ENCODE results near the gene PHGDH.

GRCh38 chr1:119768778-119769177 is 57.0 kb downstream of the PHGDH start, which contains the start of gene HMGCS2:
- TF ChIP-seq CTCF (IDR thresholded peaks at IDR 0.05 in 4 of 5, conservative IDR thresholded peaks at IDR 0.05 in 1 of 5): no peak
- TF ChIP-seq POLR2A (IDR thresholded peaks at IDR 0.05): no peak

Measured in gastrocnemius medialis (tissue), 4 donors.